SH-SY5Y (cell line): Measurements from ENCODE around the gene TCF23.

ENCODE experiments used
- GATA2 ChIP-seq: IDR thresholded peaks from 2 replicates; pipeline ENCODE4 v1.6.1; 2011; ENCODE audit warnings: mild to moderate bottlenecking, low read depth, low read length
- GATA3 ChIP-seq: IDR thresholded peaks from 2 replicates; pipeline ENCODE4 v1.6.1; 2011; ENCODE audit warnings: low read depth, mild to moderate bottlenecking, low read length, moderate library complexity

DNA sequence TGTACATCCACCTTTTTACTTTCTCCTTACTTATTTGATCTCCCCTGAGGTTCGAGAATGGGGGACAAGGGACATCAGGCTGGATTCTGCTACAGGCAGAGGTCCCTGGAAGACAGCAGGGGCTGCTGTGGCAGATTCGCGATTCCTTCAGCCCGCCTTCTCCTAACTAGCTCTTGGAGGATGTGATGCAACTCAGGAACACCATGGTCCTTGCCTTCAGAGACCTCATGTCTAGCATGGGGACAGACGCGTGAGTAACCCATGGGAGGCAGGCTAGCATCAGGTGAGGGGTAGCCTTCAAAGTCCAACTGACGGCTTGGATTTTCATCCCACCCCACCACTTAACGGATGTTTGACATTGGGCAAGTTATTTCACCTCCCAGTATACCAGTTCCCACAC is 869 bp upstream of the TCF23 start:
- TF ChIP-seq GATA3 (no peak), GATA2 (no peak)
